ENCODE data around the gene GPR84.

GPR84 gene

DNA sequence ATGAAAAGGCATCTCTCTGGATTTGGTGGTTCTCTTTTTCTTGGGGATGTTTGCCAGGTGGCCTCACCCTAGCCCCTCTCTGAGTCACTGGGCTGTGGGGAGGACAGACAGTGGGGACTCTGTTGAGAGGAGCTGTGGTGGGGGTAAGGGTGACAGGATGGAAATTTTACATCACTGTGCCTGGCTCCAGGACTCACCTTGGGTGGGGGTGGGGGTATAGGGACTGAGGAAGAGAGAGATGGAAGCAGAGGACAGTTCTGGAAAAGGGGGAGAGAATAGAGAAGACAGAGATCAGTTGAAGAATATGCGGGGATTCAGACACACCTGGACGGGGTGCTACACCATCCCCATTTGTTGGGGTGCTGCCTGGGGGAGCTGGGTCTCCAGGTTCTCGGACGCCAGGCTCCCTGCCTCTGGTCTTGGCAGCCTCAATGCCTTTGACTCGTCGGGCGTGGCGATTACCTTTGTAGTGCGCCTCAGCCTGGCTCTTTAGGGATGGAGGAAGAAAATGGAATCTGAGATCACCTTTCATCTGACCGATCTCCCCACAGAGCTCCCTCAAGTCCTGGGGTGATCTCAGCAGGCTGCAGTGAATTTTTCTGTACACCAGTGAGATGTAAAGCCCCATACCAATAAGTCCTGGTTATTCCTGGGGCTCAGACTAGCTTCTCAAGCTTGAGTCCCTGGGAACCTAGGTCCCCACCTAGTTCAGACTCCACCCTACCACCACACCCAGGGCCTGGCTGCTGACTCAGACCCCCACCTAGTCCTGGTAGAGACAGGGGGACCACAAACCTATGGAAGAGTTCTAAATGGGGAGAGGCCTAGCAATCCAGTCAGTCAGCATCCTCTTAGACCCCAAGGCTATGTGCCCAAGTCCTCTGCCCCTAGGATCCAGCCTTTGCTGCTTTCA lies 9.6 kb upstream of the GPR84 start:
- no peak for DNase-seq

DNA sequence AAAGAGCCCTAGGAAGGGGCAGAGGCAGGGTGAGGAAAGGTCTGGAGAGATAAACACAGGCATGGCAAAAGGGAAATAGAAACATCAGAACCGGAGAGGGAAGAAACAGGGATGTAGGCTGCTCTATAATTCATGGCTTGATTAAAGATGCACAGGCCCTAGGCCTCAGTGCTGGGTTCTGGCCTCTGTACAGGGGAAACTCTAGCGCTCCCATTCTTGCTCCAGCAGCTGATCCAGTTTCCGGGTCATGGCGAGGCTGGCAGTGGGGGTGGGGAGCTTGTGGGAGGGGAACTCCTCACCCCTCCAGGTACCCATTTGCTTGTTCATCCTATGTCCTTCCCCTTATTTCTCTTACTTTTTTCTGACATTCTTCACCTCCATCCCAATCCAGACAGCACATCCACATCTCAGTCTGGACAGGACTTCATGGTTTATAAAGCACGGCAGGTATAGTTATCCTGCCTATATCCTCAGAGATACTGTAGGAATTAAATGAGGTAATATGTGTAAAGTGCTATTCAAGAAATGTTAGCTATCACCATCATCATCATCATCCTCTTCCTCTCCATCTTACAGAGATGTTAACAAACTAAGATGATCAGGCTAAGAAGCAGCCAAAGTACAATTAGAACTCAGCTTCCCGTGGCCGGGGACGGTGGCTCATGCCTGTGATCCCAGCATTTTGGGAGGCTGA lies 8.0 kb upstream of the GPR84 start:
- no peak for DNase-seq

DNA sequence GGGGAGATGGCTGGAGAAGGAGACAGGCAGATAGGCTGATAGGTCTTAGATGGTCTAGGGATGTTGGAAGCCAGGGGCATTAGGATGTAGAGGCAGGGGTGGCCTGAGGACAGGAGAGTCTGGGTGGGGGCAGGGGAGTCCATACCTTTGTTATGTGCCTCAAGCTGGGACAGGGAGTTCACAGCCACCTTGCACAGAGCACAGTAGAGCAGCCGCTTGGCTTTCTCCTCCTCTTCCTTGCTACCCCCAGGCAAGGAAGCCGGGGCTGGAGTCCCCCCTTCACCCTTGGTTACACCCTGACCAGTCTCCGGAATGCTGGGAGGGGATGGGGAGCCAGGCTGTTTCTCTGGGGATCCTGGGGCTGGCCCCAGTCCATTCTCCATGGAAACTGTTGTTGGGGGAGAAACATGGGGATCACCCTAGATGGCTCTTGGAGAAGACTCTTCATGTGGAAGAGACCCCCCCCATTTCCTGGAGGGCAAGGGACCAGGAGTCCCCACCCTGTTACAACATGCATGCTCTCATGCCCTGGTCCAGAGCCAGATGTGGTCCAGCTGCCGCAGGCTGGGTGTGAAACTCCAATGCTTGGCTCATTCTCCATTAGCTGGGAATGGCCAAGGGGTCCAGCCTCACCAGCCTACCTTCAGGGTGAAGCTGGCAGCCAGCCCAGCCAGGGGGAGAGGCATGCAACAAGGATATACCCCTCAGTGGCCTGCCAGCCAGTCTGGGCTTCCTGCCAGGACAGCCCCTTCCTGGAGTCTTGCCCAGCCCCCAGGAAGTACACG lies 7.2 kb upstream of the GPR84 start:
- no peak for DNase-seq

DNA sequence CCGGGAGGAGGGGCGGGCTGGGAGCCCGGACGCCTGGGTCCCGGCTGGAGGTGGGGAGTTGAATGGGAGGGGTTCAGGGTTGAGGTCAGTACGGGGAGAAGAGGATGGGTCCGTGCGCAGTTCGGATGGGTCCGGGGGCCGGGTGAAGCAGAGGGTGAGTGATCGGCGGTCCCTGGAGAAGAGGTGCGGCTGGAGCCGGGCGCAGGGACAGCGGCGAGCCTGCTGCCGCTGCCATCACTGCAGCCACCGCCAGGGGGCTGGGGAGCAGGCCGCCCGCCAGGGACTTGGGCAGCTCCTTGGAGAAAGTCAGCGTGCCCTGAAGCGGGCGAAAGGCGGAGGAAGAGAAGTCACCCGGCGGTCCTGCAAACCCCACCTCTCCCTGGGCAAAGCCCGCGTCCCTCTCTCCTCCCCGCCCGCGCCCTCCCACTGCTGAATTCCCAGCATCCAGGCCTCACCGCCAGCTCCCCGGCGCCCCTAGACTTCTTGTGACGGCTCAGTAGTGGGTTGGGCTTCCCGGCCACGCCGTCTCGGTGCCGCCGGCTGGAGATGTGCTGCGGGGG lies 6.0 kb upstream of the GPR84 start:
- peak; percentile 61 for DNase-seq

DNA sequence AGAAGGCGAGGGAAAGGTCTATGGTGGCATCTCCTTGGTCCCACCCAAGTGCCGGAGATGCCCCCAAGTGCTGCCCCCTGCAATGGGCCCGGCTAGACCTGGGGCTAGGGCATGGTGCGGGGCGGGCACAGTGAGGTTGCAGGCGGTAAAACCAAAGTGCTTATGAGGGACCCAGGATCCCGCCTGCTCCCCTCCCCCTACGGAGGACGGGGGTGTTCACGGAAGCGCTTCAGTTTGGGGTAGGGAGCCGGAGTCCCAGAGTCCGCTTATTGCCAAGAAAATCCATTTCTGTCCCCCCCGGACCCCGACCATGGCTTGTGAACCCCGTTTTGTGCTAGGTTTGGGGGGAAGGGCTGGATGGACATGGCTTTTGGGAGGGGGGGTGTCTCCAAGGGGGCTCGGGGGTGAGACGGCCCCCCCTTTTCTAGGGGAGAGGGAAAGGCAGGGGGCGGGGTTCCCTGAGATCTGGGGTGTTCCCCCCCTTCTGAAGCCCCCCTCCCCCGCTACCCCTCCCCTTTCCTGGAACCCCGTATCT lies 5.4 kb upstream of the GPR84 start:
- DNase-seq: no peak

DNA sequence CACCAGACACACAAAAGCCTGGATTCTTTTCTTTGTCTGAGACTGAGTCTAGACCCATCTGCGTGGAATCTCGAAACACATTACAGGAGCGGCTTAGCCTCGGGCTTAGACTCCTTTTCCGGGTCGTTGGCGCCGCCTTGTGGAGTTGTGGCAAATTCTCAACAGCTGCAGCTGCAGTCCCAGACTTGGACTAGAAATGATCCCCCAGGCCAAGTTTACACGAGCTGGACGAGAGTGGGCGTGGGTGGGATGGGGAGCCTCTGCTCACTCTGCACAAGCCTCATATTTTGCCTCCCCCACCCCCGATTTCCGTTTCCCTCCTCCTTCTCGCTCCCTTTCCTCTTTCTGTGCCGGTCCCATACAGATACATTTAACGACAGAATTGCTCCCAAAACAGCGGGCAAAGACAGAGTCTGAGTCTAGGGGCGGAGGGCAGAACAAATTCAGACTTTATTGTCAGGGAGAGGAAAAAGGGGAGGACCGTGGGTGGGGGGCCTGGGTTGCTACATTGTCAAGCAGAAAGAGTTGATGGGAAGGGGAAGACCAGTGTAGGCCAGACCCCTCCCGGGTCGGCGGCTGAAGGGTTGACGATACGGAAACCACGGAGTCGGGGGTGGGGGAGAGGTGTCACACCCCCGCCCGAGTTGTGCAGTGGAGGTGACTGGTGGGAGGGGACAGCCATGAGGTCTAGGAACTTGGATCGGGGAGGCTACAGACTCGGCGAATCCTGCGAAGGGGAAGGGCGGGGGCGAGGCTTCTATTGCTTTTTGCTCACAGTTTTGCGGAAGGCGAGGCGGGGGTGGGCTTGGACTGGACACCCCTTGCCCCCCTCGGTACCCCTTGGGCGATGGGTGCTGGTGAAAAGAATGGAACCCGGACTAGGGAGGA lies 4.7 kb upstream of the GPR84 start:
- DNase-seq: peak; percentile 93

DNA sequence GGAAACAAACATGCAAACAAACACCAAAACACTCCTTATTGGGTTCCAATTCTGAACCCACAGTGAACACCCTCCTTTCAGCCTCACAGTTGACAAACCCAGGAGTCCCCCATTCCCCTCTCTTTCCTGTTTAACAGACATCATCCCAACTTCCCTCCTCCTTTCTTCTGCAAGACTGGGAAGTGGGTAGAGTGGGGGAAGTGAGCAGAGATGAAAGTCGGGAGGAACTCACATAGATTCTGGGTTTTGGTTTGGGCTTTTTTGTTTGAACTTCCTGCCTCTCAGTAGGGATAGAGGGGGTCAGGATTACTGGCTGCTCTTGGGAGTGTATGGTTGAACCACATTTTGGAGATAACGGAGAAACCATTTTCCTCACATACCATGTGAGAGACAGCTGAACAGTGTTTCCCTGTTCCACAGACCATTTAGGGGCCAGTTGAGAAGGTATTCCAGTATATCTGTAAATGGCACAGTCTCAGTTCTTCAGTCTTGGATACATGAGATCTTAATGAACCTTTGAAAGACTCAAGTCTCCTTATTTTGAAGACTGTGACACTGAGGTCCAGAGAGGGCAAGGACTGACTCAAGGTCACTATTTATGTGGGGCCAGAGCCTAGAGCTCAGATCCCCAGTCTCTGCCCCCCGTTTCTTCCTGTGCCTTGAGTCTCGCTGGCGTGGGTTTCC lies 3.9 kb upstream of the GPR84 start:
- DNase-seq: peak; percentile 61

DNA sequence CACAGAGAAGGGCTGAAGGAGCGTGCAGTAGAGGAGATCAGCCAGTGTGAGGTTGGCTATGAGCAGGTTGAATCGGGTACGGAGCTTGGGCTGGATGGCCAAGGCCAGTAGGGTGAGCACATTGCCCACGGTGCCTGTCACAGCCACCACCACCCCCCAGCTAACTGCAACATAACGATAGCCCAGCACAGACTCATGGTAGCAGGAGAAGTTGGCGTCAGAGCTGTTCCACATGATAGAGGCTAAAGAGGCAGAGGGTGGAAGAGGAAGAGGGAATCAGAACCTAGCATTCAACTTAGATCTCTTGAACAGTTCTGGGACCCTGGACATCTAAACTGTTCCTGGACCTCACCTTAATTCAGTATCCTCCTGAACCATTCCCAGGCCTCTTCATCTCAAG lies 668 bp downstream of the GPR84 start:
- peak; percentile 75 for DNase-seq

DNA sequence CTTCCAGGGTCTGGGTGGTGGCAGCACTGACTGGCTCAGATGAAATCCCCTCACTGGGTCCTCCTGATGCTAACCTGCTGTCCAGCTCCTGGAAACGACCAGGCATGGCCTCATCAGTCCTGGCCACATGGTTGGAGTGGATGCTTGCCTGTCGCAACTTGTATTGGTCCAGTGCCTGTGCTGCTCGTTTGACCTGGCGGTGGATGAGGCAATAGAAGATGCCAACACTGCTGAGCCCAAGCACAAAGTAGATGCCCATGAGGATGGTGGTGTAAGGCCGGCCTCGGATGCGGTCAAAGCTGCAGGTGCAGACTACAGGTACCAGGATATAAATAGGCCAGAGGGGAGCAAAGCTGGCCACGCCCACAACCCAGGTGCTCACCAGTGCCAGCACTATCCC lies 1.2 kb downstream of the GPR84 start:
- no peak for DNase-seq

DNA sequence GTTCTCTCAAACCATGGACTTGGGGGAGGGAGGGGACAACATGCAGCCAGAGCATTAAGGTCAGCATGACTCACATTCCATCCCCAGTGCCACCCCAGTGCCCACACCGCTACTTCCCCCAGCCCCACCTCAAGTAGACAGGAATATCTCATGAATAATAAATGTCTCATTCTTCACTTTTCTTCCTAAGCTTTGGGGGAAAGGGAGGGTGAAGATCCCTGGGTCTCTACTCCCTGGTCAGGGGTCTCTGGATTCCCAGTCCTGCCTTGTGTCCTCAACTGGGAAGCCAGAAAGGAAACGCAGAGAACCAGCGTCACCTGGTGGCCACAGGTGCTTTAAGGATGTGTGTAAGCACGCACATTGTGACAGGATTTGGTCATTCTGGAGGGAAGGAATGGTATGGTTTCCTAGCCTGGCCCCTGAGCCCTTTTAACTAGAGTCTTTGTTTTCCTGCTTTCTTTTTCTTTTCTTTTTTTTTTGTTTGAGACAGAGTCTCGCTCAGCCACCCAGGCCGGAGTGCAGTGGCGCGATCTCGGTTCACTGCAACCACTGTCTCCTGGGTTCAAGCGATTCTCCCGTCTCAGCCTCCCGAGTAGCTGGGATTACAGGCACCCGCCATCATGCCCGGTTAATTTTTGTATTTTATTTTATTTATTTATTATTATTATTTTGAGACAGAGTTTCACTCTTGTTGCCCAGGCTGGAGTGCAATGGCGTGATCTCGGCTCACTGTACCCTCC lies 3.4 kb downstream of the GPR84 start:
- DNase-seq: peak; percentile 67

DNA sequence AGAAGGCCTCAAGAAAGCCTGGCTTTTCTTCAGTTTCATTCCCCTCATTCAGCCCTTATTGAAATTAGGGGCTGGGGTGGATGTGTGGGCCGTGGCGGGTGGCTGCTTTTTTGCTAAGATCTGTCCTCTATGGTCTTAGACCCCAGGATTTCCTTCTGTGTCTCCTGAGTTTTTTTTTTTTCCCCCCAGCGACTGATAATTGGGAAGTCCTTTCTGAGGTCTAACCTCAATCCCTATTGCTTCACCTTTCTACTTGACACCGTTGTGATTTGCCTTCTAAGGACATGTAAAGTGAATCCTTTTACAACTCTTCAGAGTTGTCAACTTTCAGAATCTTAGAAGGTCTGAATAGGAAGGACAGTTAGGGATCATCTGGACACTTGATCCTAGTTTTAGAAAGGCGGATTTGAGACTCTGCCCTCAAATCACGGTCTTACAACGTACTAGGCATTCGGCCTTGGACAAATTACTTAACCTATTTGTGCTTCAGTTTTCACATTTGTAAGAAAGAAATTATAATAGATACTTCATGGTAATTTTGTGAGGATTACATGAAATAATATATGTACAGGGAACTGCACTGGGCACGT lies 4.4 kb downstream of the GPR84 start:
- DNase-seq: peak; percentile 55

DNA sequence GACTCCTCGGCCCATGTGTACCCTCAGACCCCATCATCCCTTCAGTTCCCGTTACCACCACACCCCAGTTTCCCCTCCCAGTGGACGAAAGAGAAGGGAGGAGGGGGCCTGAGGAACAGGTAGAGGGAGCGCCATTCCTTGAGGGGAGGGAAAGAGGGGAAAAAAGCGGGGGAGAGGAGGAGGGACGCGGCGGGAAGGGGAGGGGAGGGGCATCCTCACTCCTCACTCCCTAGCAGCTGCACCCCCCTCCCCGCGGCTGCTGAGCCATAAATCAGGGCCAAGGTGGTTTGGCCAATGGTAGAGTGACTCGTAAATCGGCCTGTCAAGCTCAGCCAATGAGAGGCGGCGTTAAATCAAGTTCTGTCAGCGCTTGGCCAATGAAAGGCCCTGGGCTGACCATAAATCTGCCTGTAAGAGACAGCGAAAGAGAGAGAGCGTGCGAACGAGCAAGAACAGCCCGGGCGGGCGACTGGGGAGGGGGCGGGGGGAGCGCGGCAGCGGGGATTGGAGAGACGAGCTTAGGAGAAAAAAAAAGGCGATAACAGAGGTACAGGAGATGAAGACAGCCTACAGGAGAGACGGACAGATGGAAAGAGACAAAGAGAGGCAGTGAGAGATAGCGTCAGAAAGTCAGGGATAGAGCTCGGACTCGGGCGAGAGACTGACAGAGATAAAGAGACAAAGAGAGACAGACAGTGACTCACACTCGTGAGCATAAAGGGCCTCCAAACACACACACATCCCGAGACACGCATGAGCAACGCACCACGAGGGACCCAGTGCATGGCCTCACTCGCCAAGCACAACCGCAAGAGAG lies 5.1 kb downstream of the GPR84 start:
- peak; percentile 97 for DNase-seq

DNA sequence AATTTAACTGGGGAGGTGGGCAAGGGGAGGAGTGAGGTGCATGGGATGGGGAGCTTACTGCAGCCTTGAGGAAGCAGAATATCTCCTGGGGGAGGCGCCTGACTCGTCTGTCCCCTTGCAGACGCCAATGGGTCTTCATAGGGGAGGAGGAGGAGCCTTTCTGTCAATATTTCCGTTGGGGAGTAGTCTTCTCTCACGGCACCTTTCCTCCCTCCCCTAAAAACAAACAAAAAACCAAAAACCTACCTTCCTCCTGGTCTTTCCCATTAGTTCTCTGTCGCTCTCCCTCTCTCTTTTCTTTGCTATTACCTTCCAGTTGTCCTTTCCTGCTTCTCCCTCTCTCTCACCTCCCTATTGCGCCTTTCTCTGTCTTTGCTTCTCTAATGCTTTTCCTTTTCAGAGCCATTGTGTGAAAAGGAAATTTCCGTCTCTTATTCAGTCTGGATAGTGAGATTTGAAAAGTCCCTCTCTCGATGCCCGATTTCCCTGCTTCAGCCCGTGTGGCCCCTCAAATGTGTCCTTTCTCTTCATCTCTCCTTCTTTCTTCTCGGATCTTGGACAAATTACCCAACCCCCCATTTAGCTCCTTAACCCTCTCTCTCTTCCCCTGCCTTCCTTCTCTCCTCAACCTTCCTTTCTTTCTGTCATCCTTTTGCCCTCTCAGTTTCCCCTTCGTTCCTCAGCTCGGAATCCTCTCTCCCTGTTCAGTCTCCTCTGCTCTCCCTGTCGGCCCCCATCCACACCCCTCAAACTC lies 5.9 kb downstream of the GPR84 start:
- no peak for DNase-seq

DNA sequence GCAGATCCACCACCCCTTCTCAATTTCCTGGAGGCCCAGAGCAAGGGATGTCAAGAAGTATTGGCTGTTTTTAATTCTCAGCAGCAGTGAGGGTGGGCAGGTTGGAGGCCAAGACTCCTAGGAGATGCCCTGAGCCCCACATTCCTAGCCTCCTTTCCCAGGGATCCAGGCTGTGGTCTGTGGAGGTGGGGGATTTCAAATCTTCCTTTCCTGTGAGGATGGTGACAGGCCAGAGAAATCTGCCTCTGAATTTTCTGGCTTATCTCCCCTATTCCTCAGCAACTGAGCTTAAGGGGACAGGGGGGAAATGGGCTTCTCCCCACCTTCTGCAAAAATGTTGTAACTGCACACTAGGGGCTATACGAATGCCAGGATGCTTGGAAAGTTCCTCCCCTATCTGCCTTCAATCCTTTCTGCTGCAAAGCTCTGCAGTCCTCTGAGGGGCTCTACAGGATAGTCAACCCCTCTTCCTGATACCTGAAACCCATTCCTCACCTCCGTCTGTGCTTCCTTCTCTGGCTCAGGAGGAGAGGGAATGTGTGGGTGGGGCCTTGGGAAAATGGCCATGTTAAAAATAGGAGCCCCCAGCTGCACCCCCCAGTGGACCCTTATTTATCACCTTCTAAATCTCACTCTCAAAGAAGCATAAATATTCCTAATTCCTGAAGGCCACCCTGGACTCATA lies 6.6 kb downstream of the GPR84 start:
- no peak for DNase-seq

DNA sequence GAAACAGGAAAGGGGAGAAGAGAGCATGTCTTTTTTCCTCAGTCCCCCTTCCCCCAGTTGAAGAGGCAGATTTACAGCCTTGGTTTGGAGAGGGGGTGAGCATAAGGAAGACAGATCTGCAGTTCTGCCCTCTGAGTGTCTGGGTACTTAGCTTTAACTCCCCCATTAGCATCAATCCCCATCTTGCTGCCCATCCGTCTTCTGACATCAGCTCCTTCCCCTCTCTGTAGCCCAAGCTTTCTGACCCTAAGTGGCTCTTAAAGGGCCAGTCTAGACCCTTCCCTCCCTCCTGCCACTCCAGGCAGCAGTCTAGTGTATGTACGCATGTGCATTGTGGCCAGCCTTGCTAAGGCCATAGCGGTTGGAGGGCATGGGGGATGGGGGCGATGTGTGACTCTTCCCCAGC lies 7.3 kb downstream of the GPR84 start:
- DNase-seq: no peak

DNA sequence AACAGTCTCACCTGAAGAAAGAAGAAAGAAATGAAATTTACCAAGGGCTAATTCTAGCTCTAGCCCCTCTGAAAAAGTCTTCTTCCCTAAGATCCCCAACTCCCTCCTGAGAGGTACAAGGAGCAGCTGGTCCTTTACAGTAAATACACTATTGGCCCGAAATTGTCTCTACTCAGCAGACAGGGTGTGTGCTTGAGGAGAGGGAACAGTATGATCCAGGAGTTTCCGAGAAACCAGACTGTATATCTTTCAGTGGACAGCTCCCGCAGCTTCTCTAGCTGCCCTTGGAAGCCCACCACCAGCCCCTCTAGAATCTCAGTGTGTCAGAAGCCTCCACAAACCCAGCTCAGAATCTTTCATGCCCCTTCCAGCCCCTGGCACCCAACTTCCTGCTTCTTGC lies 8.1 kb downstream of the GPR84 start:
- DNase-seq: no peak

DNA sequence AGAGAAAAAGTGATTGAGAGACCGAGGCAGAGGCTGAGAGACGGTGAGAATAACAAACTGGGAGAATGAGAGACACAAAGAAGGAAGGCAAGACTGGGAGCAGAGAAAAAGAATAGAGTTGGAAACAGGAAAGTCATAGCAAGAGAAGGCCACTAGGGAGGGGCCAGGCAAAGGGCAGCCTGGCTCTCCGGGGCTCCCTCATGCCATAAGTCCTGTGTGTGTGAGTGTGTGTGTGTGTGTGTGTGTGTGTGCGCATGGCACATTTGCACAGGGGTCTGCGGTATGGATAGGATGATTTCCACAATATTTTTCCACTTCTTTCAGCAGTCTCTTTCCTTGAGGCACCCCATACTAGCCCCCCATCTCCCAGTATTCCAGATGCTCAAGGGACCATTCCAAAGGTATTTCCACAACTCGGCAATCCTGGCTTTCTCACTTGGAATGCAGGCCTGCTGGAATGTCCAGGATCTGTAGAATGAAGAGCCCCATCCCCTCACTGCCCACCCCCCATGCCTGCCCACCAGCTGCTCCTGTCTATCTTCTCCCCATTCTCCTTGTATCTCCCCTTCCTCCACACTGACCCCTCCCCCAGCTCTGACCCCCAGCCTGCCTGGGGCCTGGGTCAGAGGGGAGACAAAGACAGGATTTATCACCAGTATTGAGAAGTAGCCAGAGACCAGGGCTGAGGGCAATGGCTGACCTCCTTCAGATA lies 9.0 kb downstream of the GPR84 start:
- DNase-seq: no peak

Data from suppressor macrophage treated with lipopolysaccharide for 4 hours (primary cell).